Colonic mucosa (tissue), 4 donors: ENCODE data around the gene ESM1. TPM values are rescaled to one million over a fixed set of nuclear protein-coding genes. Genes with fewer than 3 reads are reported as not detected.

Source experiments
- DNase-seq: peaks from one replicate; pipeline ENCODE4 v3.0.0-alpha.2; 2020
- H3K27ac ChIP-seq: fragments of 200-600 bp; one replicate; pipeline ENCODE4 v1.8.0; 2021
- H3K27me3 ChIP-seq: fragments of 200-600 bp; one replicate; pipeline ENCODE4 v1.8.0; 2021
- H3K36me3 ChIP-seq: fragments of 200-600 bp; one replicate; pipeline ENCODE4 v1.8.0; 2021
- H3K4me1 ChIP-seq: fragments of 200-600 bp; one replicate; pipeline ENCODE4 v1.8.0; 2021; ENCODE audit warnings: mild to moderate bottlenecking
- H3K4me3 ChIP-seq: fragments of 200-600 bp; one replicate; pipeline ENCODE4 v1.8.0; 2021
- H3K9ac ChIP-seq, 2 donors: one replicate each; pipeline ENCODE4 v1.7.0; 2013; ENCODE audit warnings: control low read depth in 2 of 2, low read depth in 2 of 2, low read length in 2 of 2
- H3K9me3 ChIP-seq: fragments of 200-600 bp; one replicate; pipeline ENCODE4 v1.8.0; 2021
- CTCF ChIP-seq: fragments of 200-600 bp; IDR thresholded peaks from one replicate; pipeline ENCODE4 v1.8.0; 2022; ENCODE audit warnings: antibody characterized with exemption, mild to moderate bottlenecking
- intact Hi-C: fragments of 100-400 bp; cut with DNase I; formaldehyde crosslinking; loops from one replicate; pipeline ENCODE4 v1.14.1; 2022
- total RNA-seq, 2 donors: library from RNA; stranded (reverse); fragmentation: NEBNext Ultra II Directional in 1 of 2; extraction: Animal tissue kit (Norgen Biotek cat#: 25700) in 1 of 2; gene quantifications; one replicate each; pipeline ENCODE4 v1.2.1, GENCODE V29; 2021
- donor health status: healthy.
- donor health status: DM: no; HTN: no; CAD: no.
- donor health status: DM: no; HTN: no; CAD: no.

ESM1 gene
- total RNA-seq, 2 donors from 2014 or later: 0.29 TPM; not detected in 1

- intact Hi-C loops: no loop called here
- H3K9ac ChIP-seq: no peak overlapping the region
- DNase-seq: no peak
- no peak overlapping the region for H3K4me3 ChIP-seq
- H3K36me3 ChIP-seq: no peaks in the 10 kb centered on the region
- no peak overlapping the region for H3K27ac ChIP-seq
- TF ChIP-seq CTCF: no peak
- H3K9me3 ChIP-seq: no peaks in the 10 kb centered on the region
- no peaks in the 10 kb centered on the region for H3K27me3 ChIP-seq
- H3K4me1 ChIP-seq: no peaks in the 10 kb centered on the region
These were observed 3.5 kb downstream of the ESM1 start for GRCh38 chr5:54981928-54982327.

GRCh38 chr5:54975701-54976100 is 9.7 kb downstream of the ESM1 start:
- Histone ChIP-seq H3K36me3 (no peaks in the 10 kb centered on the region), H3K27me3 (no peaks in the 10 kb centered on the region), H3K9me3 (no peaks in the 10 kb centered on the region), H3K4me1 (no peaks in the 10 kb centered on the region), H3K27ac (no peak overlapping the region), H3K9ac (no peak overlapping the region), H3K4me3 (no peak overlapping the region)
- DNase-seq: no peak
- TF ChIP-seq CTCF: no peak
- intact Hi-C loops: no loop called here

GRCh38 chr5:54969856-54970828 is 15.3 kb downstream of the ESM1 start:
- no peak for DNase-seq
- no peak overlapping the region for H3K4me3 ChIP-seq
- no peaks in the 10 kb centered on the region for H3K4me1 ChIP-seq
- no peaks in the 10 kb centered on the region for H3K36me3 ChIP-seq
- no peak for TF ChIP-seq CTCF
- no peaks in the 10 kb centered on the region for H3K27me3 ChIP-seq
- H3K9me3 ChIP-seq: no peaks in the 10 kb centered on the region
- H3K27ac ChIP-seq: no peak overlapping the region
- H3K9ac ChIP-seq: no peak overlapping the region
- intact Hi-C loops: no loop called here

- Histone ChIP-seq H3K9me3 (no peaks in the 10 kb centered on the region), H3K9ac (no peak overlapping the region), H3K4me3 (no peak overlapping the region), H3K27ac (no peak overlapping the region), H3K4me1 (no peaks in the 10 kb centered on the region), H3K27me3 (no peaks in the 10 kb centered on the region), H3K36me3 (no peaks in the 10 kb centered on the region)
- intact Hi-C loops: no loop called here
- no peak for DNase-seq
- no peak for TF ChIP-seq CTCF
These were observed 16.2 kb downstream of the ESM1 start for GRCh38 chr5:54969242-54969641.

GRCh38 chr5:54965806-54966205 is 19.6 kb downstream of the ESM1 start:
- H3K27ac ChIP-seq: no peak overlapping the region
- no peaks in the 10 kb centered on the region for H3K27me3 ChIP-seq
- no peak overlapping the region for H3K9ac ChIP-seq
- H3K4me3 ChIP-seq: no peak overlapping the region
- no peaks in the 10 kb centered on the region for H3K36me3 ChIP-seq
- H3K9me3 ChIP-seq: no peaks in the 10 kb centered on the region
- TF ChIP-seq CTCF: no peak
- no peak for DNase-seq
- intact Hi-C loops: no loop called here
- no peaks in the 10 kb centered on the region for H3K4me1 ChIP-seq
